CD4-positive, alpha-beta T cell treated with Interleukin-2 at 100 ng/mL for 4 hours (primary cell): ENCODE results near the gene ARPP19.
"Not testable (repeated sequence)": the region's sequence is repeated elsewhere in the genome, so short reads cannot be mapped to it uniquely, and the experiment has no call there.

Experiments
- DNase-seq: peaks from one replicate; pipeline ENCODE4 v3.0.0-alpha.2; 2020; ENCODE audit warnings: low spot score

The ARPP19 gene

GRCh38 chr15:52568601-52569585 lies at the start of gene ARPP19:
Gene ARPP19 (minus strand): TSS chr15:52569030. CDS start chr15:52568892, 138 bp downstream.
- DNase-seq = peak; percentile 85

- DNase-seq = no peak
Measured at GRCh38 chr15:52617026-52617425, 48.2 kb upstream of the ARPP19 start.

GRCh38 chr15:52615302-52615701 lies 46.5 kb upstream of the ARPP19 start:
- no peak for DNase-seq

- no peak for DNase-seq
Measured at GRCh38 chr15:52609593-52609992, 40.8 kb upstream of the ARPP19 start.

GRCh38 chr15:52584414-52584813 lies 15.6 kb upstream of the ARPP19 start:
- no peak for DNase-seq

GRCh38 chr15:52579852-52580251 lies 11.0 kb upstream of the ARPP19 start:
- no peak for DNase-seq

- DNase-seq = no peak
Measured at GRCh38 chr15:52576692-52577091, 7.9 kb upstream of the ARPP19 start.

- DNase-seq = not testable (repeated sequence)
Measured at GRCh38 chr15:52575573-52575972, 6.7 kb upstream of the ARPP19 start.

- no peak for DNase-seq
Measured at GRCh38 chr15:52575072-52575471, 6.2 kb upstream of the ARPP19 start.

GRCh38 chr15:52574623-52575022 lies 5.8 kb upstream of the ARPP19 start:
- not testable (repeated sequence) for DNase-seq

GRCh38 chr15:52567871-52568600 lies 794 bp downstream of the ARPP19 start:
- DNase-seq = peak; percentile 54

- no peak for DNase-seq
Measured at GRCh38 chr15:52566889-52567288, 1.9 kb downstream of the ARPP19 start.

GRCh38 chr15:52565417-52566358 lies 3.1 kb downstream of the ARPP19 start:
- not testable (repeated sequence) for DNase-seq

- DNase-seq = no peak
Measured at GRCh38 chr15:52563501-52564060, 5.2 kb downstream of the ARPP19 start.

- DNase-seq = peak; percentile 46
Measured at GRCh38 chr15:52559575-52559974, 9.3 kb downstream of the ARPP19 start.

- no peak for DNase-seq
Measured at GRCh38 chr15:52559022-52559421, 9.8 kb downstream of the ARPP19 start.

- peak; percentile 68 for DNase-seq
Measured at GRCh38 chr15:52558196-52558595, 10.6 kb downstream of the ARPP19 start.

GRCh38 chr15:52557274-52557641 lies 11.6 kb downstream of the ARPP19 start:
- DNase-seq = no peak

- DNase-seq = no peak
Measured at GRCh38 chr15:52556524-52557273, 12.1 kb downstream of the ARPP19 start.

GRCh38 chr15:52552303-52552702 lies 16.5 kb downstream of the ARPP19 start:
- DNase-seq = no peak

GRCh38 chr15:52551762-52552161 lies 17.1 kb downstream of the ARPP19 start:
- DNase-seq = no peak
